Trophoblast cell (in vitro differentiated cells and primary cell): ENCODE measurements around the gene PLRG1.

Experiments
- DNase-seq, 2 donors: peaks; one replicate each; pipeline ENCODE4 v3.0.0-alpha.2; 2016
- H2AFZ ChIP-seq: 2 replicates; pipeline ENCODE4 v1.6.1; 2013; ENCODE audit warnings: low read length, moderate library complexity, mild to moderate bottlenecking; ENCODE audit not compliant: insufficient read depth, poor library complexity
- H2AK5ac ChIP-seq: 2 replicates; pipeline ENCODE4 v1.6.1; 2013; ENCODE audit warnings: mild to moderate bottlenecking, low read length
- H2BK120ac ChIP-seq: 2 replicates; pipeline ENCODE4 v1.6.1; 2013; ENCODE audit warnings: low read length, mild to moderate bottlenecking, moderate library complexity; ENCODE audit not compliant: insufficient read depth, poor library complexity
- H2BK12ac ChIP-seq: 2 replicates; pipeline ENCODE4 v1.6.1; 2013; ENCODE audit warnings: mild to moderate bottlenecking, low read length, moderate library complexity
- H2BK5ac ChIP-seq: 2 replicates; pipeline ENCODE4 v1.6.1; 2013; ENCODE audit warnings: low read length, low read depth, moderate library complexity, mild to moderate bottlenecking; ENCODE audit not compliant: poor library complexity
- H3K14ac ChIP-seq: 2 replicates; pipeline ENCODE4 v1.6.1; 2013; ENCODE audit warnings: mild to moderate bottlenecking, low read length
- H3K18ac ChIP-seq: 2 replicates; pipeline ENCODE4 v1.6.1; 2013; ENCODE audit warnings: mild to moderate bottlenecking, low read length
- H3K23ac ChIP-seq: 2 replicates; pipeline ENCODE4 v1.6.1; 2013; ENCODE audit warnings: low read length
- H3K27ac ChIP-seq: 2 replicates; pipeline ENCODE4 v1.5.1; 2013; ENCODE audit warnings: low read depth, mild to moderate bottlenecking, inconsistent platforms, low read length, moderate library complexity
- H3K27me3 ChIP-seq: 2 replicates; pipeline ENCODE4 v1.6.1; 2013; ENCODE audit warnings: inconsistent platforms, mild to moderate bottlenecking, low read length, moderate library complexity; ENCODE audit not compliant: insufficient read depth
- H3K36me3 ChIP-seq, 2 experiments: 1 replicate in 1 of 2; 2 replicates in 1 of 2; pipeline ENCODE4 v1.6.1; 2013; ENCODE audit warnings: low read length in 2 of 2, mild to moderate bottlenecking in 2 of 2, moderate library complexity in 1 of 2; ENCODE audit not compliant: insufficient read depth in 2 of 2, control insufficient read depth in 1 of 2
- H3K4ac ChIP-seq: 2 replicates; pipeline ENCODE4 v1.6.1; 2013; ENCODE audit warnings: low read depth, mild to moderate bottlenecking, low read length, moderate library complexity
- H3K4me1 ChIP-seq, 2 experiments: 1 replicate in 1 of 2; 2 replicates in 1 of 2; pipeline ENCODE4 v1.6.1; 2013; ENCODE audit warnings: low read length in 2 of 2, mild to moderate bottlenecking in 2 of 2, moderate library complexity in 1 of 2; ENCODE audit not compliant: insufficient read depth in 2 of 2, control insufficient read depth in 1 of 2
- H3K4me2 ChIP-seq: 2 replicates; pipeline ENCODE4 v1.6.1; 2013; ENCODE audit warnings: inconsistent platforms, mild to moderate bottlenecking, low read length, moderate library complexity
- H3K4me3 ChIP-seq: 2 replicates; pipeline ENCODE4 v1.5.1; 2013; ENCODE audit warnings: mild to moderate bottlenecking, low read depth, low read length, inconsistent platforms
- H3K79me1 ChIP-seq: one replicate; pipeline ENCODE4 v1.6.1; 2013; ENCODE audit warnings: low read length
- H3K79me2 ChIP-seq: 2 replicates; pipeline ENCODE4 v1.6.1; 2013; ENCODE audit warnings: low read length, mild to moderate bottlenecking; ENCODE audit not compliant: control insufficient read depth, insufficient read depth, poor library complexity
- H3K9ac ChIP-seq: 2 replicates; pipeline ENCODE4 v1.6.1; 2013; ENCODE audit warnings: mild to moderate bottlenecking, low read length
- H3K9me3 ChIP-seq: 2 replicates; pipeline ENCODE4 v1.6.1; 2013; ENCODE audit warnings: low read depth, mild to moderate bottlenecking, control low read depth, inconsistent platforms, low read length; ENCODE audit not compliant: insufficient read depth
- H4K12ac ChIP-seq: 2 replicates; pipeline ENCODE4 v1.6.1; 2013; ENCODE audit warnings: low read depth, mild to moderate bottlenecking, low read length, moderate library complexity
- H4K8ac ChIP-seq: 2 replicates; pipeline ENCODE4 v1.6.1; 2013; ENCODE audit warnings: low read depth, mild to moderate bottlenecking, low read length, moderate library complexity
- H4K91ac ChIP-seq: one replicate; pipeline ENCODE4 v1.6.1; 2013; ENCODE audit warnings: low read depth, mild to moderate bottlenecking, low read length, moderate library complexity
- WGBS: extraction: QIAGEN DNeasy Blood & Tissue Kit; methylation state at CpG from one replicate; pipeline ENCODE4 v1.1.7; 2013; ENCODE audit warnings: missing lambda C conversion rate; ENCODE audit not compliant: insufficient read length, insufficient coverage; ENCODE audit errors: extremely low coverage; 5-methylcytosine and 5-hydroxymethylcytosine counted together

Gene PLRG1

DNA sequence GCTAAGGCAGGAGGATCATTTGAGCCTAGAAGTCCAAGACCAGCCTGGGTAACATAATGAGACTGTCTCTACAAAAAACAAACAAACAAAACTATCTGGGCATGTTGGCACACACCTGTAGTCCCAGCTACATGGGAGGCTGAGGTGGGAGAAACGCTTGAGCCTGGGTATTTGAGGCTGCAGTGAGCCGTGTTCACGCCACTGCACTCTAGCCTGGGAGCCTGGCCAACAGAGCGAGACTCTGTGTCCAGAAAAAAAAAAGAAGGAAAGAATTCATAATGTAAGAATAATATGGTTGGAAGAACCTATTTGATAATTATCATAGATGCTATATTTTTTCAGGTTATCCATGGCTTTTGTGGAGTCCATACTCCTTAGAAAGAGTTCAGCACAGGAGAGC, 32.6 kb downstream of the PLRG1 start:
- Histone ChIP-seq H3K4me2 (no peak overlapping the region), H2BK12ac (no peak overlapping the region), H3K27ac (no peak overlapping the region), H4K12ac (no peak overlapping the region), H3K79me1 (no peaks in the 10 kb centered on the region), H2BK5ac (no peak overlapping the region), H2AK5ac (no peak overlapping the region), H3K18ac (no peak overlapping the region), H3K79me2 (no peaks in the 10 kb centered on the region), H3K4me3 (no peak overlapping the region), H2AFZ (no peak overlapping the region), H3K4ac (no peak overlapping the region), H3K36me3 (peaks cover 0 to 1% of the 10 kb centered on the region in 2 experiments), H4K91ac (no peak overlapping the region), H4K8ac (no peak overlapping the region), H3K9ac (no peak overlapping the region), H2BK120ac (no peak overlapping the region), H3K23ac (no peak overlapping the region), H3K4me1 (no peaks in the 10 kb centered on the region), H3K14ac (no peak overlapping the region), H3K9me3 (no peaks in the 10 kb centered on the region), H3K27me3 (no peaks in the 10 kb centered on the region)
- DNase-seq: no peak
- no CpG with 5 or more reads among the region's 4 CpGs for WGBS

DNA sequence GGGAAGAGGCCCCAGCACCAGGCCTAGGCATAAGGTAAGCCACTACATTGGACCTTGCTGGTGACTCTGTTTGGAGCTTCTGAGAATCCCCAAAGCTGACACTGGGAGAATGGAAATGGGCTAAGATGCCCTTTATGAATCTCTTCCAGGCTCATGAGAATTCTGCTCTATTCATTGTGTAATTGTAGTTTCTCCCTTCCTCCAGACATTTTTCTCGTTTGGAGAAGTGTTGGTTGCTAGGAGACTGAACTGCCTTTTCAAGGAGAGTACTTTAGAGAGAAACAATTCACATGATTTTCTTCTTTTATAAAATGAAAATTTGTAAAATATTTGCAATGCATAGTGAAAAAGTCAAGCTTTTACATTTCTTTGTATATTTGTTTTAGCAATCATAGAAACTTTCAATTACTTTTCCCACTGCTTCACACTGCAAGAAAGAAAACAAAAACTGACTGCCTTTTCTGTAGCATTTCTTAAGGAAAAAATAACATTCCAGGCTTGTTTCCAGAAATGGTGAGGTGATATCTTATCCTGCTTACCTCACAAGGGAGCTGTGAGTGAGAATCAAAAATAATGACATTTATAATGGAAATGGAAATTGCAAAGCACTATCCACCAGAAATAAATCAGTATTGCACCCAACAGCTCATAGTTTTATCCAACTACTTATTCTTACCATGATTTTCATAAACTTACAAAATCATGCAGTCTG, 33.7 kb downstream of the PLRG1 start:
- no peak overlapping the region for H3K4me2 ChIP-seq
- H4K8ac ChIP-seq: no peak overlapping the region
- no peak overlapping the region for H2BK12ac ChIP-seq
- no peak overlapping the region for H2AK5ac ChIP-seq
- H3K27me3 ChIP-seq: no peaks in the 10 kb centered on the region
- peaks cover 0 to 1% of the 10 kb centered on the region in 2 experiments for H3K36me3 ChIP-seq
- no peak overlapping the region for H3K4me3 ChIP-seq
- no peaks in the 10 kb centered on the region for H3K79me2 ChIP-seq
- DNase-seq: no peak
- H3K4me1 ChIP-seq: no peaks in the 10 kb centered on the region
- H3K9ac ChIP-seq: no peak overlapping the region
- WGBS: no CpG with 5 or more reads among the region's 1 CpG
- H3K14ac ChIP-seq: no peak overlapping the region
- H4K91ac ChIP-seq: no peak overlapping the region
- no peaks in the 10 kb centered on the region for H3K79me1 ChIP-seq
- no peaks in the 10 kb centered on the region for H3K9me3 ChIP-seq
- H3K27ac ChIP-seq: no peak overlapping the region
- no peak overlapping the region for H2AFZ ChIP-seq
- no peak overlapping the region for H2BK120ac ChIP-seq
- no peak overlapping the region for H3K4ac ChIP-seq
- H3K23ac ChIP-seq: no peak overlapping the region
- no peak overlapping the region for H2BK5ac ChIP-seq
- H4K12ac ChIP-seq: no peak overlapping the region
- no peak overlapping the region for H3K18ac ChIP-seq

DNA sequence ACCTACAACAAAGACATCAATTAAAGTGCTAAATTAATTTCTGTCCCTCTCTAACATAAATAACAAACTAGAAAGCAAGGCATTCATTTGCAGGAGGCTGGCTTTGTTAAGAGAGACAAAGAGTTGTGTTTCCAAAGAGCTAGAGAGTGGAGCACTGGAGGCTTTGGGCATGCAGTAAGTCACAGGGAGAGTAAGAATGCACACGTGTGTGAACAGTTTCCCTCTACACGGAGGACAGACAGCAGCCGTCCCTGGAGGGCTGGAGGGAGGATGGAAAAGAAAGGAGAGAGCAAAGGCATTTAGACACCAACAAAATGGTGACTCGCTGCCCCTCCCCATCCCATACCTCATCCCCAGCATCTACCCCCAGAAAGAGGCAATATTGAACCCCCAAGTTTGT, 38.2 kb downstream of the PLRG1 start:
- no peak overlapping the region for H3K4me3 ChIP-seq

DNA sequence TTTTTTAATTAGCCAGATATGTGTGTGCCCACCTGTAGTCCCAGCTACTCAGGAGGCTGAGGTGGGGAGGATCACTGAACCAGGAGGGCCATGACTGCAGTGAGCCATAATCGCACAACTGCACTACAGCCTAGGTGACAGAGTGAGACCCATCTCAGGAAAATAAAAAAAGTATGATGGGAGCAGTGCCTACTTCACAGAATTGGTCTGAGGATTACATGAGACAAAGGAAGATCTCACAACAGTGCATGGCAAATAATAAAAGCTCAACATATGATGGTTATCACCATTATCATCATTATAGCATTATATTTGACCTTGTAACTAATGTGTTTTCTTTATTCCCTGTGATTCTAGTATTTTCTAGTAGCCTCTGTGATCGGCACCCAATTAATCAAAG, 38.7 kb downstream of the PLRG1 start:
- Histone ChIP-seq H3K4ac (no peak overlapping the region), H3K79me1 (no peaks in the 10 kb centered on the region), H4K91ac (no peak overlapping the region), H3K4me2 (no peak overlapping the region), H3K27me3 (no peaks in the 10 kb centered on the region), H3K9me3 (no peaks in the 10 kb centered on the region), H4K8ac (no peak overlapping the region), H4K12ac (no peak overlapping the region), H3K14ac (no peak overlapping the region), H2BK12ac (no peak overlapping the region), H3K9ac (no peak overlapping the region), H2AFZ (no peak overlapping the region), H3K4me3 (no peak overlapping the region), H2BK5ac (no peak overlapping the region), H3K18ac (no peak overlapping the region), H3K27ac (no peak overlapping the region), H3K79me2 (no peaks in the 10 kb centered on the region), H2BK120ac (no peak overlapping the region), H3K23ac (no peak overlapping the region), H3K36me3 (peaks cover 0 to 1% of the 10 kb centered on the region in 2 experiments), H2AK5ac (no peak overlapping the region), H3K4me1 (no peaks in the 10 kb centered on the region)
- no CpG with 5 or more reads among the region's 2 CpGs for WGBS
- DNase-seq: no peak

More for the DNA sequence above, 38.2 kb downstream of the PLRG1 start:
- Histone ChIP-seq H4K12ac (no peak overlapping the region), H3K4me1 (no peaks in the 10 kb centered on the region), H4K91ac (no peak overlapping the region), H3K36me3 (peaks cover 0 to 1% of the 10 kb centered on the region in 2 experiments), H3K23ac (no peak overlapping the region), H3K4ac (no peak overlapping the region), H3K4me2 (no peak overlapping the region), H2BK5ac (no peak overlapping the region), H2BK120ac (no peak overlapping the region), H3K27me3 (no peaks in the 10 kb centered on the region), H3K79me1 (no peaks in the 10 kb centered on the region), H2AFZ (no peak overlapping the region), H3K79me2 (no peaks in the 10 kb centered on the region), H3K27ac (no peak overlapping the region), H3K9ac (no peak overlapping the region), H3K14ac (no peak overlapping the region), H4K8ac (no peak overlapping the region), H2AK5ac (no peak overlapping the region), H3K9me3 (no peaks in the 10 kb centered on the region), H2BK12ac (no peak overlapping the region), H3K18ac (no peak overlapping the region)
- no CpG with 5 or more reads among the region's 4 CpGs for WGBS
- no peak for DNase-seq
